Ecto neural progenitor cell (in vitro differentiated cells): ENCODE results near the gene SPATS2L.
"Not testable (repeated sequence)": the region's sequence is repeated elsewhere in the genome, so short reads cannot be mapped to it uniquely, and the experiment has no call there.

Experiments used
- DNase-seq: peaks from one replicate; pipeline ENCODE4 v3.0.0-alpha.2; 2018; ENCODE audit warnings: low spot score

SPATS2L gene

DNA sequence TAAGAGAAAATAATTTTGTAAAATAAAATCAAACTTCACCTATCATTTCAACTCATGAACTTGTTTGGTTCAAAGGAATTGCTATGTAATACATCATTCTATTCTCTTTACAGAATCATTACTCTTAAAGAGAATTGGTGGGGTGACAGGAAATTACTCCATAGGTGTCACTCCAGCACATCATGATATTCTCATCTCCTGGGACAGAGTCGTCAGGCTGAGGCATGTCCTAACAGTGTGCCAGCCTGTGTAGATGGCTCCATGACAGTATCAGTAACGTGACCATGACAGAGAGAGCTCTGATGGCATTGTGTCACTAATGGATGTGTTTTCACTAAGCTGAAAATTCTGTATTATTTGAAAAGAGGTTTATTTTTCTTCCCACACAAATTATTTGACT, 13.9 kb downstream of the SPATS2L start:
- no peak for DNase-seq

DNA sequence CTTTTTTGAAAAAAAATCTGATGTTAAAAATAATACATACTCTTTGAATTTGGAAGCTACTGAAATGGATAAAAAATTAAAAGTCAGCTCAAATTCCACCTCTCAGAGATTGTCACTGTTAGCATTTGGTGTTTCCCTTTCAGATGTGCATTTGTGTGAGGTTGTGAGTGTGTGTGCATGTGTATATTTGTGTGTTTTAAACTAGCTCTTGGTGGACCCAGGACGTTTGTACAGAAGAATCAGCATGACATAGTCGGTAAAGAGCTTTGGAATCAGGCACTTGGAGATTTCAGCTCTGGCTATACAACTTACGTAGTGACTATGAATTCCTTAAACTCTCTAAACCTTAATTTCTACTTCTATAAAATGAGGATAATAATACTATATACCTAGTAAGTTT, 14.5 kb downstream of the SPATS2L start:
- no peak for DNase-seq

DNA sequence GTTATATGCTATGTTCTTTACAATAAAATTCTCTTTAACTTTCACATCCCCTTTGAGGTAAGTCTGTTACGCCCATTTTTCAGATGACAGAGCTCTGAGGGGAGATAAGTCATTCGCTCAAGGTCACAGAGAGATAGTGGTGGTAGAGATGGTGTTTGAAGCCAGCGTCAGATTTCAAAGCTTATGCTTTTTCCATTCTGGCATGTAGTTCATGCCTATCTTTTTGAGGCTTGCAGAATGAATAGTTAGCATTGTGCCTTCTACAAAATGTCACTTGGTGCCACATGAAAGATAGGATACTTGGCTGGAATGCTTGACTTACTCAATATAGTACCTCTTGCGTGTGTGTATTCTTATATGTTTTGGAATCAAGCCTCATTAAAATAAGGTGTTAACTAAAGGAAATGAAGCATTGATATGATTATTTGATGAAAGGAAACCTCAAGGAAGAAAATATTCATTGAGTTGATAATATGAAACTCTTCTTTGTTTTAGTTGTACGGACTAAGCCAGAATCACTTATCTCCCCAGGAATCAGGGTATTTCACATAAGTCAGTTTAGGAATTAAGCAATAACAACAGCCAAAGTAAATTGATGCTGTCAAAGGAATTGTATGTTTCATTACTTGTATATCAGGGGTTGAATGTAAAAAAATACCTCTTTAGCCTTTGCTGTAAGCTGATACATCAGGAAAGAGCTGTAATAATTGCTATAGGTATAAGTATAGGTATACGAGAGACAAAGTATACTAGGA, 15.5 kb downstream of the SPATS2L start:
- no peak for DNase-seq

DNA sequence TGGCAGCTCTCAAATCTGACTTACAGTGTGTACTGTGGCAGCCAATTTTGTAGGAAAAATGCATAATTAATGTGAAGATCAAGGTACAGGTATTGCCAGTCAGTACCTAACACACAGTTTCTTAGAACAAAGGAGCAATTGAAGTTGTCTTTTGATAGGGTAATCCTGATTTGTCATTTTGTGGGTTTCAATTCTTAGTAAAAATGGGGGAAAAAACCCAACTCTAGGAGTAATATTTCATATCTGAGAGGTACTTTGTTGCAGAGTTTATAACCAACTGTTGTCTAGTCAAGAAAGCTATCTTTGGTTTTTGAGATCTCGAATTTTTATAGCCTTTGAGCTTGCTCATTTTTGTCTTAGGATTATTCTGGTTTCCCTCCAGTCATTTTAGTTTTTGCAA, 16.1 kb downstream of the SPATS2L start:
- no peak for DNase-seq

DNA sequence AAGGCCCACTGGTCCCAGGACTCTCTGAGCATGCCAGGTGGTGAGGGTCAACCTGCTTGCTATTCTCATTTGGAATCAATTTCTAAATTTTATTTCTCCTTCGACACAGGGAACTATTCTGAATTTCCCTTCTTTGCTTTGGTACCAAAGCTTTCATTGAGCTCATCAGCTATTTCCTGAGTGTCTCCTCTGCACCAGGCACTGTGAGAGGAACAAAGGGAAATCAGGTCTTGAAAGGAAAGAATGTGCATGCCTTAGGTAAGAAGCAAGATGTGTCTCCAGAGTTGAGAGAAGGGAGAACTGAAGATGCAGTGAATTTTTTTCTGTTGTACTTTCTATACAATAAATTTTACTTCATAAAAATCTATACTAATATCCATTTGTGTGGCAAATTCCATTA, 17.9 kb downstream of the SPATS2L start:
- DNase-seq = no peak

DNA sequence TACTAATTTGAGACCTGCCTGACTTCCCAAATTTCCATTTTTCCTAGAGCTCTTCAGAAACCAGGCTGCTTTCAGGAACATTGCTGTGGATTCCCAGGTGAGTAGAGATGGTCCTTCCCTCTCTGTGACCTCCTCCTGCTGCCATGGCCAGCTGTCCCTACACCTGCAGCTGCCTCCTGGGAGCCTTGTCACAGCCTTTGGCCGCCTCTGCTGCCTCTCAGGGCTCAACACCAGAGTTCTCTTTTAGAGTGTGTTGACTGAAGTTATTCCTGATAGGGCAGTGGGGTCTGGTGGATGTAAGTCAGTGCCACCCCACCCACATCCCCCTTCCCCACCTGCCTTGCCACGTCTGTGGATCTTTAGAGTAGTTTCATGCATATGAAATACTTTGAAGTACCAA, 22.9 kb downstream of the SPATS2L start:
- no peak for DNase-seq

DNA sequence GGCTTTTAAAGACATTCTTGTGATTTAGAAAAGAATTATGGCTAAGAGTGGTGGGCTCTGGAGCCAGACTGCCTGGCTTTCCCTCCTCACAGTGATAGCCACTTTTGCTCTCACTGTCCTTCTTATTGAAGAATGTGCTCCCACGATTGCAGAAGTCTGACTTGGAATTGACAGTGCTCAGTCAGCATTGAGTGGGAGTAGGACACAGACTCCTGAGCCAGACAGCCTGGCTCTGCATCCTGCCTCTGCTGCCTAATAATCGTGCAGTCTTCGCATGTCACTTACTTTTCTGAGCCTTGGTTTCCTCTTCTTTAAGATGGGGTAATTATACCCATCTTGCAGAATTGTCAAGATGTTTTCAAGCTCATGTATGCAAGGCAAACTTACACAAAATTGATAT, 23.3 kb downstream of the SPATS2L start:
- DNase-seq = no peak

DNA sequence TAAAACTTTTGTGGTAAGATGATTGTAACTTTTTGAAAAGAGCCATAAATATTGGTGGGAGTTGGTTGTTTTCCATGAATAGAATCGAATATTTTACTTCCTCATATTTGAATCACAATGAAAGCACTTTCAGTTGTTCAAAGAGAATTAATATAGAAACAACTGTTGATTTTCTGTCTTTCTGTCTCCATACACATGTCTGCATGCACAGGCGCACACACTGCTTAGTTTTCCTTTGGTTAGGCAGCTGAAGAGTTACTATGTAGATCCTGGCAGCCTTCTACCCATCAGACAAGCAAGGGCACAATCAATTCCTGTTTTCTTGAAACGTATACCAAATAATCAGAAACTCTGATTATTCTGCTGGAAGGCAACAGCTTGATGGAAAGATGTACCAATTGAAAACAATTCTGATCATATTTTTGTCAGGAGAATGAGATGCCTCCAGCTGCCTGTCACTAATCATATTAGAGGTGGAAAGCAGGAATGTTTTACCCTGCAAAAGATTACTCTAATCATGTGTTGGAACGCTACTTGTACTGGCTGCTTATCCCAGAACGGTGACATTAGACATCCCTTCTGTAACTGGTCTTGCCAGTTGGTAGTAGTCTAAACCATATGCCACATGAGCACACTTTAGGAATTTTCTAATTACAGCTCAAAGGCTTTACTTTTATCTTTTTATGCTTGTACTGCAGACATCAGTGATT, 24.0 kb downstream of the SPATS2L start:
- DNase-seq = no peak

DNA sequence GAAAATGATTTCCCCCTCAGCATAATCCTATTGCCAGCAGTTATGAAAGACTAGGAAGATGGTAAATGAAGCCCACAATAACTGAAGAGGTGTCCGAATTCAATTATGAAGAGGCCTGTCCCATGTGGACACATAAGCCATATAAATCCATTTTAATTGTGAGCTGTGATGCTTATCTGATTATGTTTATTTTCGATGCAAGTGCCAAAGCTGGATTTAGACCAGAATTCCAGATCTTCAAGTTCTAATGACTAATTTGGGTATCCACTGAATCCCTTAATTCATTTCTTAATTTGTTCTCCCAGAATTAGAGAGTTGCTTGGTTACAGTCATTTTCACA, 24.5 kb downstream of the SPATS2L start:
- DNase-seq = no peak

DNA sequence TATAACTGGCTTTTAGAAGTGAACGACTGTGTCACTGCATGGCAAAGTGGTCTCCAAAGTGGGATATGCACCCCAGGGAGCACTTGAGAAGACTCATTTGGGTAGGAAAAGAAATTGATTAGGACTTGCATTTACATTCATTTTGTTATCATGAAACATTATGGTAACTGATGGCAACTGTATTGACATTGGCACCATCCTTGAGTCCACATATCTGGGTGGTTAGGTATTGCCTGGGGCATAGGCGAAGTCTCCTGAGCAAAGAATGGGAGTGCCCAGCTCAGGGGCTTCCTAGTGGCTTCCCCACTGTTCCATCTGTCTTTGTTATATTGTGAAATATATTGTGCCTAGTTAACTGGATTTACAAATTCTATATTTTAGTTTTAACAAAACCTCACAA, 29.2 kb downstream of the SPATS2L start:
- no peak for DNase-seq

DNA sequence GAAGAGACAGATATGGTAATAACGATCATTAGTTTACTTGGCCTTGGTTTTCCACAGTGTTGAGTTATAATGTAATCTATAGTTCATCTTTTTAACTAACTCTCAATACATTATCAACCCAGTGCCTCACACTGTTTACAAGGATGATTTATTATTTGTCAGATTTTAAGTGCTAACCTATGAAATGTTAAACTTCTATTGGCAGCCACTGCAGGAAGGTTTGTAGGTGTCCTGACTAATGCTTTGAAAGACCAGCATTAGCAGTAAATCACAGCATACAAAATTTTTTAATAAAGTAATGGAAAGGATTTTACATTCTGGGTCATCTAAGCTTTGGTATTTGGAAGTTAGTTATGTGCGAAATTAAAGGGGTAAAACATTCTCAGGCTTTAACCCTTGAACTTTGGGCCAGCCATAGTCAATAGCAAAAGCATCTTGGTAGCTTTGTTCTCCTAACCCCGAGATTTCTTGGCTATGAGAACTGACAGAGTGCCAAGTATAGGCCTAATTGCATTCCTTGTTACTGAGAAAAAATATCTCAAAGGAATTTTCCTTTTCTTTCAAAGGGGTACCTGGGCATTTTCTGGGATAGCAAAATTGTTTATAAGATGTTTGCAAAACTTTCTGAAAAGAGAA, 30.6 kb downstream of the SPATS2L start:
- DNase-seq = no peak

DNA sequence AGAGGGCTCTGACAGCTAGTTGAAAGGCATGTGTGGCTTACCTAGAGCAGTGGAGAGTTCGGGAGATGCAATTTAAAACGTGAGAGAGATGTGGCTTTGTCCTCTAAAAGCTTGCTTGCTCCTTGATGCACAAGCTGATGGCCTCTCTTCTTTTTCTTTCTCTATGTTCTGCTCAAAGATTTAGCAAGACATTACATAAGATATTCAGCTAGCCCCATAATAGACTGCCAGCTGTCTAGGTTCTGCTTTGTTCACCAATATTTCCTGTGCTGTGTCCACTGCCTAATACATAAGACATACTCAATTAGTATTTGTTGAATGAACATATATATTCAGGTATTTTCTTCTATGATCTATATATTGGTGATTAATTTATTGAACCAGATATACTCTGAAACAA, 31.1 kb downstream of the SPATS2L start:
- no peak for DNase-seq

DNA sequence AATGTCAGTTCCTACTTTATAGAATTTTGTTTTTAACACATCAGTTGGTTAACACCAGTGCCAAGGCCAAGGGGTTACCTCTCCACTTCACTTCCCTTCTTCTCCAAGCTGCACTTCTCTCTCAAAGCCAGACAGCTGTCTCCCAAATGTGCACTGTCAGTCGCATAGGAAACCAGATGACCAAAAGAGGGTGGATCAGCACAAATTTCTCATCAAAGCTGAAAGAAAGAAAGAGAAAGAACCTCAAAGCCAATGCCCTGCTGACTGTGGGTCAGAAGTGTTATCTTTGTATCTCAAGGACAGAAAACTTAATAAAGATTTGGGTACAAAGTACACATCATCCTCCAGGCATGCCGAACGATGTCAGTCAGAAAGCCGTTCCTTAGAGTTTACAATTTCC, 32.2 kb downstream of the SPATS2L start:
- DNase-seq = no peak

DNA sequence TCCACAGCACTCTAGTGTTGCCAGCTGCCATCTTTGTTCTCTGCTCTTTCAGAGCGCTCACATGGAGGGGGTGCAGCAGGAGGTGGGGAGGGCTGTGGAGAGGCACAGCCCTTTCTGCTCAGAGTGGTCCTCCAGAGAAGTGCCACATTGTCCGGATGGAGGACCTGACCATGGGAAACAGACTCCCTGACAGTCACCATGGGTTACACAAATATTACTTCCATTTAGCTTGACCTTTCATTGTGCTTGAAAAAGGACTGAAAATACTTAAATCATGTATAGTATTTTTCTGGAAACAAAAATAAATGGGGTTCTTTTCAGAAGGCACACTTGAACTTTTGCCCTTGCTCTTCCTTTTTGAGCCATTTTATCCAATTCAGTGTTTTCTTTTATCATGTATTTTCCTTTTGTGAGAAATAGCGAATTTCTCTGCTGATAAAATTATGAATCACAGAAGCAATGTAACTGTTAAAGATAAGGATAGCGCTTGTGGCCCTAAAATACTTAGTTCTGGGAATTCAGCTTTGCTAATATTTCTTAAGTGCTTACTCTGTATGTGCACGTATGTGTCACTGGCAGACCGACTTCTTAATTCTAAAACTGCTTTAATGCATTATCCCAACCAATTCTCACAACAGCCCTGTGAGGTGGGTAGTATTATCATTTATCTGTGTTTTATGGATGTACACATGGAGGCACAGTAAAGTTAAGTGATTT, 34.2 kb downstream of the SPATS2L start:
- no peak for DNase-seq

DNA sequence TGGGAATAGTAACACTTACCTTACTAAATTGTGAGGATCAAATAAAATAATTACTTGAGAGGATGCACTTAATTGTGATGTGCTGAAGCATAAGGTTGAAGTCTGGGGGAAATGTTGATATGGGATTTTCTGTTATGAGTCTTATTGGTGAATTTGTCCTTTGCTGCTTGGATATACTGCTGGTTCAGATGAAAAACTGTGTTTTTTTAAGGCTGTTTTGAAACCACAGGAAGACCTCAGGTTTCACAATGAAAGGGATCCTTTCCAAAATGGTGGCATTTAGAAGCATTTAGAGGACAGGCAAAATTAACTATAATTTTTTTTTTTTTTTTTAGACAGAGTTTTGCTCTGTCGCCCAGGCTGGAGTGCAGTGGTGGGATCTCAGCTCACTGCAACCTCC, 34.9 kb downstream of the SPATS2L start:
- no peak for DNase-seq

DNA sequence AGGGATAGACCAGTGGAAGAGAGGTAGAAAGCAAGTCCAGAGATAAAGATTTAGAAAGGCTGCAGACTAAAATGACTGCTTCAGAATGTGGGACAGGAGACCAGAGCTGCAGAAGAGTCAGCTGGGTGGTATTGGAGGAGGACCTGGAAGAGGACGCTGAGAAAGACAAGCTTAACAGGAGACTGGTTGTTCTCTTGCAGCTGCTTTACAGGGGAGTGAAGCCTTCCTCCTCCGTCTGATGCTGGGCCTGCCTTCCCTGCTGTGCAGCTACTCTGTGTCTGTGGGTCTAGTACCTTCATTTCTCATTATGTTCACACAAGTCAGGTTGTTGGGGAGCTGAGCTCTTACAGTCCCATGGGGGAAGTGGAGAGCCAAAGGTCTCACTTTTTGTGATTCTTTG, 35.7 kb downstream of the SPATS2L start:
- no peak for DNase-seq

DNA sequence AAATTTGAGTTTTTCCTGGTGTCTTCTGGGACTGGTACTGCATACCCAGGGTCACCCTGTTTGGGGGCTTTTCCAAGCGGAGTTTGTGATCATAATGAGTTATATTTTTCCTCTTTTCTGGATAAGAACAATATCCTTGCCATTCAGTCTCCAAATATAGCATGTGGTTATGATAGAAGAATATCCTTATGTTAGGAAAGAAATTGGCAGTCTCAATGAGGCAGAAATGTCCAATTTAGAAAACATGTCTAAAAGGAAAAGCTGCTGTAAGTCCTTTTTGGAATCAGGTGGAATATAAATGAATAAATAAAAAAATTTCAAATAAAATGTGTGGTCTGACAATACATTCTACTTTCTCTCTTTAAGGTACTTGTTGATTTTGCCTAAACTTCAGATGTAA, 36.2 kb downstream of the SPATS2L start:
- no peak for DNase-seq

DNA sequence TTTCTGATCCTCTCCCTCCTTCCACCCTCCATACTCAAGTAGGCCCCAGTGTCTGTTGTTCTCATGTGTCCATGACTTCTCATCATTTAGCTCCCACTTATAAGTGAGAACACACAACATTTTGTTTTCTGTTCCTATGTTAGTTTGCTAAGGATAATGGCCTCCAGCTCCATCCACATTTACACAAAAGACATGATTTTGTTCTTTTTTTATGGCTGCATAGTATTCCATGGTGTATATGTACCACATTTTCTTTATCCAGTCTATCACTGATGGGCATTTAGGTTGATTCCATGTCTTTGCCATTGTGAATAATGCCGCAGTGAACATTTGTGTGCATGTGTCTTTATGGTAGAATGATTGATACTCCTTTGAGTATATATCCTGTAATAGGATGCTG, 37.7 kb downstream of the SPATS2L start:
- not testable (repeated sequence) for DNase-seq

DNA sequence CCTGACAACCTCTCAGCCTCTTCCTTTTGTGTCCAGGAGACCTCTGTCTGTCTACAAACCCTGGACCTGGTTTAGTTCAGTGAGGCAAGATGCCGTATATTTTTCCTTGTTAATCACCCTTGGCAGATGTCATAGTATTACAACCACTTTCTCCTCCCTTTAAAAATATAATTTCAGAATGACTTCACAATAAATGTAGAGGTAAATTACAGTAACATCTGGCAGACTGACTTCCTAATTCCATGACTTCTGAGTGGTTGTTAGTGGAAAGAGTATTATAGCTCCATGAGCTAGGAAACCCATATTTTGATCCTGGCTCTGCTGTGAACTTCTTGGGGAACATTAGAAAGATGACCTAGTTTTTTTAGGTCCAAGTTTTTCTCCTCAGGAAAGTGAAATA, 39.5 kb downstream of the SPATS2L start:
- DNase-seq = no peak

DNA sequence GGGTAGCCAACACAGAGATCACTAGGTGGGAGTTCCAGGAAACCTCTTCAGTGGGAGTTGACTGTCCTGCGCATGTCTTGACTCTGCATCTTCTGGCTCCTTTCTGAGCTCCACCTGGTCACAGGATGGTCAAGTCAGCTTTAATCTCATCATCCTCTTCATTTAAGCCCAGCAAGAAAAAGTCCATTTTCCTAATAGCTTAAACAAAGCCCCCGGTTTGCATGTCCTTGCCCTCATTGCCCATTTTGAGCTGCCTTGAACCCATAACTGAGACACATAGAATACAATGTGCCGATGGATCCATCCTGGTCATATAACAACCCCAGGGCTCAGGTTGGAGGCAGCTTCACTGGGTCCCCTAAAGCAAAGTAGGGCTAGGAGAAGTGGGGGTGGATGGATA, 40.8 kb downstream of the SPATS2L start:
- no peak for DNase-seq

DNA sequence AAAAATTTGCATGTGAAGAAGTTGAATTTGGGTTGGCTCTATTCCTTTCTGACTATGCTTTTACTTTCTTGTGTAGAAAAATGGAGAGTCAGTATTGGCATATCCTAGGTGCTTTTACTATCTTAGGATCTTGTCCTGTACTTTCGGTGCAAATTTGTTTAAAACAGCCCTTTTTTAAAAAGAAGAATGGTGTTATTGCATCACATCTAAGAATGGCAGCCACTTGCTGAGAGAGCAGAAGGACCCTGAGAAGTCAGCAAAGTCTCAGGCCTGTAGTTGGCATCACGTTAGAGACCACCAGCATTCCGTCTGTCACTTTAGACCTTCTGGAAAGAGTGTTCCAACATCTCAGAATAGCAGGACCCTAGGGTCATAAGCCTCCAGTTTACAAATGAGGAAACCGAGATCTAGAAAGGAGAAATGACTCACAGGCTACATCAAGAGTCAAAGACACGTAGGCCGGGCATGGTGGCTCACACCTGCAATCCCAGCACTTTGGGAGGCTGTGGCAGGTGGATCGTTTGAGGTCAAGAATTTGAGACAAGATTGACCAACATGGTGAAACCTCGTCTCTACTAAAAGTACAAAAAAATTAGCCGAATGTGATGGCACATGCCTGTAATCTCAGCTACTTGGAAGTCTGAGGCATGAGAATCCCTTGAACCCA, 42.5 kb downstream of the SPATS2L start:
- no peak for DNase-seq

DNA sequence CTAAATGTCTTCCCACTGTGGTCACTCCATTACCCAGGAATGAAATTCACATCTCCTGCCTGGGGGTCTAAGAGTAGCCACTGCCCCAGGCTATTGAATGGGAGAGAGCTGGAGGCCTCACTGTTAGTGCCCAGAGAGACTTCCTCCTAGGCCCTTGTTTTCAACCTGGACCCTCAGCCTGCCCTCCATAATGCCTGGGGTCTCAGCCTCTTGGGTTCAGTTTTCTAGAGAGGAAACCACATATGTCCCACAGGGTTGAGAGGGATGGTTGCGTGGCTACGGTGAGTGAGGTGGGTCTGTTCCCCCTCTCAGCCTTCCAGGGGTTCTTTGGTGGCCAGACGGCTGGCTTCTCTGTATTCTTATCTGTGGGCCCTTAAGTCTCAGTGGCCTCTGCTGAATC, 43.4 kb downstream of the SPATS2L start:
- DNase-seq = no peak
